Activated naive CD4-positive, alpha-beta T cell (primary cell): ENCODE measurements around the gene IRAG1.
"Not testable (repeated sequence)": the region's sequence is repeated elsewhere in the genome, so short reads cannot be mapped to it uniquely, and the experiment has no call there.

ENCODE experiments used
- DNase-seq, 4 experiments: peaks; one replicate each; lab custom pipeline; 2025; lab: John Stamatoyannopoulos, UW

Gene IRAG1

GRCh38 chr11:10708131-10708530 is 14.6 kb upstream of the IRAG1 start:
- DNase-seq = no peak

GRCh38 chr11:10701982-10702381 is 8.4 kb upstream of the IRAG1 start:
- no peak for DNase-seq

GRCh38 chr11:10699072-10699471 is 5.5 kb upstream of the IRAG1 start:
- DNase-seq = no peak

GRCh38 chr11:10697323-10697620 is 3.7 kb upstream of the IRAG1 start:
- DNase-seq = no peak

GRCh38 chr11:10696468-10697322 is 3.1 kb upstream of the IRAG1 start:
- no peak for DNase-seq

GRCh38 chr11:10695833-10696232 is 2.3 kb upstream of the IRAG1 start:
- DNase-seq = no peak

- DNase-seq = no peak
These were observed 1.1 kb upstream of the IRAG1 start for GRCh38 chr11:10694486-10695239.

GRCh38 chr11:10692531-10693115 is 932 bp downstream of the IRAG1 start:
- no peak for DNase-seq

- no peak for DNase-seq
These were observed 5.2 kb downstream of the IRAG1 start for GRCh38 chr11:10688401-10688800.

- DNase-seq = no peak
These were observed 7.2 kb downstream of the IRAG1 start for GRCh38 chr11:10686311-10686710.

- no peak for DNase-seq
These were observed 10.1 kb downstream of the IRAG1 start for GRCh38 chr11:10683429-10683828.

- DNase-seq = no peak
These were observed 12.5 kb downstream of the IRAG1 start for GRCh38 chr11:10680956-10681487.

- DNase-seq = not testable (repeated sequence)
These were observed 13.3 kb downstream of the IRAG1 start for GRCh38 chr11:10680279-10680678.

GRCh38 chr11:10679644-10680043 is 13.9 kb downstream of the IRAG1 start:
- no peak for DNase-seq

- no peak for DNase-seq
These were observed 15.5 kb downstream of the IRAG1 start for GRCh38 chr11:10678101-10678500.

- no peak for DNase-seq
These were observed 16.6 kb downstream of the IRAG1 start for GRCh38 chr11:10676919-10677318.

- no peak for DNase-seq
These were observed 18.6 kb downstream of the IRAG1 start for GRCh38 chr11:10674911-10675440.

GRCh38 chr11:10674440-10674855 is 19.1 kb downstream of the IRAG1 start:
- no peak for DNase-seq

- DNase-seq = no peak
These were observed 20.0 kb downstream of the IRAG1 start for GRCh38 chr11:10673501-10674062.

- DNase-seq = no peak
These were observed 23.5 kb downstream of the IRAG1 start for GRCh38 chr11:10670099-10670498.

- no peak for DNase-seq
These were observed 24.1 kb downstream of the IRAG1 start for GRCh38 chr11:10669258-10670033.
